Subcutaneous adipose tissue (tissue), 4 donors: ENCODE results near the gene UBE2Q2. TPM values are rescaled to one million over a fixed set of nuclear protein-coding genes. Genes with fewer than 3 reads are reported as not detected.

Experiments used
- total RNA-seq, 4 donors: library from RNA; depleted of rRNA; stranded (reverse); fragments of >200 nt; gene quantifications; one replicate each; pipeline ENCODE4 v1.1.0, GENCODE V29; 2016
- TF ChIP-seq, protein P1 (sequence below): fragments of 450-650 bp; IDR thresholded peaks from one replicate; pipeline ENCODE4 v1.5.1; 2016; ENCODE audit warnings: low read depth, mild to moderate bottlenecking, control low read depth, antibody characterized with exemption, moderate library complexity

The UBE2Q2 gene
- total RNA-seq, 4 donors from 2014 or later, result 40.5 to 67.7 (median 51.8) TPM

GRCh38 chr15:75821786-75822345 lies 21.4 kb upstream of the UBE2Q2 start:
- TF ChIP-seq, protein P1, sequence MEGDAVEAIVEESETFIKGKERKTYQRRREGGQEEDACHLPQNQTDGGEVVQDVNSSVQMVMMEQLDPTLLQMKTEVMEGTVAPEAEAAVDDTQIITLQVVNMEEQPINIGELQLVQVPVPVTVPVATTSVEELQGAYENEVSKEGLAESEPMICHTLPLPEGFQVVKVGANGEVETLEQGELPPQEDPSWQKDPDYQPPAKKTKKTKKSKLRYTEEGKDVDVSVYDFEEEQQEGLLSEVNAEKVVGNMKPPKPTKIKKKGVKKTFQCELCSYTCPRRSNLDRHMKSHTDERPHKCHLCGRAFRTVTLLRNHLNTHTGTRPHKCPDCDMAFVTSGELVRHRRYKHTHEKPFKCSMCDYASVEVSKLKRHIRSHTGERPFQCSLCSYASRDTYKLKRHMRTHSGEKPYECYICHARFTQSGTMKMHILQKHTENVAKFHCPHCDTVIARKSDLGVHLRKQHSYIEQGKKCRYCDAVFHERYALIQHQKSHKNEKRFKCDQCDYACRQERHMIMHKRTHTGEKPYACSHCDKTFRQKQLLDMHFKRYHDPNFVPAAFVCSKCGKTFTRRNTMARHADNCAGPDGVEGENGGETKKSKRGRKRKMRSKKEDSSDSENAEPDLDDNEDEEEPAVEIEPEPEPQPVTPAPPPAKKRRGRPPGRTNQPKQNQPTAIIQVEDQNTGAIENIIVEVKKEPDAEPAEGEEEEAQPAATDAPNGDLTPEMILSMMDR, result no peak

DNA sequence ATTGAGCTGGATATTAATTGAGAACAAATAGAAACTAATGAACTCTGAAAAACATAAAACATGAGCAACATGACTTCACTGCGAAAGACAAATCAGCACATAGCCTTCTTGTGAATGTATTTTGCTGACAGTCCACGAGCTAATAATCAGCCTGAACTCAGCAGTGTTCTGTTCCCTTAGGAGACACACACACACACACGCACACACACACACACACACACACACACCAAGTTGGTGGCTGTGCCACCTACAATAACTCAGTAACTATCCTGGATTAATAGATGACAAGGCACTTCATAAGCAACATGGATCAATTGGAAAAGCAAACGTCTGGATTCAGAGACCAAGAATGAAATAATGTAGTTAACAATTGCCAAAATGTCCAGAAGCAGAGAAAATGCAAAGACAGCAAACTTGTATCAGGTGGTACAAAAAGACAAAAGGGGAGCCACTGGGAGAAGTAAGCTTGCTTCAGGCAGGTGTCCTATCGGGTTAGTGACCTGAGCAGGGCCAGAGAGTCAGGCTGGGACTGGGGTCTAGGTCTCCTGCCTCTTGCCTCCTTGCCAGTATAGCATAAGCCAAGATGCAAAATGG lies 20.5 kb upstream of the UBE2Q2 start:
- TF ChIP-seq, protein P1, result no peak

- TF ChIP-seq, protein P1, result no peak
Observed at GRCh38 chr15:75823860-75824613, 19.2 kb upstream of the UBE2Q2 start.

DNA sequence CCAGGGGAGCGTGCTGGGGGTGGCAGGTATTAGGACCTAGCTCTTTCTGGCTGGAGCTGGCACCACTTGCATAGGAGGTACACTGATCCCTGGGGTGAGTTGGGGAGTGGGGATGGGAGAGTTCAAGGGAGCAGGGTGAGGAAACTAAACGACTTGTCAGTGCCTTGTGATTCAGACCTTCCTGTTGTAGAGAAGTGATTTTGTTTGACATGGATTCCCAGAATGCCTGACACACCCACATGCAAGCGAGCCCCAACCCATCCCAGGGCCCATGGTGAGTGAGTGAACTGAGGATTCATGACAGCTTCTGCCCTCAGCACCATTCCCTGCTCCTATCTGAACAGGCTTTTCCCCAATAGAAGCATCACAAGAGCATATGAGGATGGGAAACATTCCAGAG lies 15.6 kb upstream of the UBE2Q2 start:
- TF ChIP-seq, protein P1, result no peak

GRCh38 chr15:75828429-75828828 lies 14.8 kb upstream of the UBE2Q2 start:
- TF ChIP-seq, protein P1, result no peak

DNA sequence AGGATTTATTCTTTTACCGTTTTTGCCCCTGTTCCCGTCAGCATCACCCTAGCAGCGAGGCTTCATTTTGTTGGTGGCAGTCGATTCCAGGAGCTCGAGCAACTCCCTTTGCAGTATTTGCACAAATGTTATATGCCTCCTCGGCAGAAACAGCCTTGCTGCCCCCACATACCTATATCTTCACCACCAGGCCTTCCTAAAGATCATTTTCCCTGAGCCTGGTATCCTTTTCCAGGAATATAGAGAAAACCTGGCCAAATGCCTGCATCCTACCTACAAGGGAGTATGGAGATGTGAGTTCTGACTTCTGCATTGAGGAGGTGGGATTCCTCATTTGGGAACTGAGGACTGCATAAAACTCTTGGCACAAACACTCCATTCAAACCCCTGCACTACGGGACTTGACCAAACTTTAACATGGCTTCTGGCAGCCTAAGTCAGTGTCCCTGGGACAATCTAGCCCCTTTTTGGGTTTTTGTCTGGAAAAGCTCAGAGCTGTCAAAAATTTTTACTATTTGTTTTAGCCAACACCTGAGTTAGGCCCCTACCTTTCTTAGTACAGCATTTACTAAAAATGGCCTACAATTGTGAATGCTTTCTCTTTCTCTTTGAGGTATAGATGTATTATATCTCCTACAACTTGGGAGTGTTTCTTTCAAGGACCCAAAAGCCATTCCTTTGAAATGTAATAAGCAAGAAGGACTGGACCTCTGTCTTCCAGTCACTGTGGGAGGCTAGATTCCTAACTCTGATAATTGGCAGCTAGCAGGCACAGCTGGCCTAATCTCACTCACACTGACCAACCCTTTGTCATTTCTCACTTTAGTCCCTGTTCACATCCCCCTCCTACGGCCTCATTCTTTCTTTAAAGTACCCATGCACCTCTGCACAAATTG lies 12.1 kb upstream of the UBE2Q2 start:
- TF ChIP-seq, protein P1, result no peak

DNA sequence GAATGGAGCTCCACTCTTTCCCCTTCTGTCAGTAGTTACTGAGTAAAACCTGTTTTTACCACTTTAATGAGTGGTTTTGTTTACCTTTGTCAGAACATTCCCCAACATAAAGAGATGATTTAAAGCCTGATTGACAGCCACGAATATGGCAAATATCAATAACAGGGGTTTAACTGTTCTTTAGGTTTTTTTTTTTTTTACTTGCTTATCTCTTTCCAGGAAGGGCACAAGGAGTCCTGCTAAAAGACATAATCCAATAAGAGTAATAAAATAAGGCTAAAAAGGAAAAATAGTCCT lies 11.5 kb upstream of the UBE2Q2 start:
- TF ChIP-seq, protein P1, result no peak
